Adrenal gland (tissue), 12 donors: ENCODE data around the gene BTBD7. TPM values are rescaled to one million over a fixed set of nuclear protein-coding genes. Genes with fewer than 3 reads are reported as not detected.

Experiments
- DNase-seq, 7 donors: peaks; one replicate each; pipeline ENCODE4 v3.0.0-alpha.2; 2019 to 2020
- H3K27ac ChIP-seq, 5 donors: fragments of 200-600 bp; sonication (generic) in 4 of 5; 1 replicate in 3 of 5; 2 replicates in 2 of 5; pipeline versions ENCODE4 v1.5.1 to v1.8.0; 2016 to 2020; ENCODE audit warnings: mild to moderate bottlenecking in 1 of 5
- H3K27me3 ChIP-seq: fragments of 200-600 bp; 2 replicates; pipeline ENCODE4 v1.8.0; 2021
- H3K36me3 ChIP-seq, 2 donors: fragments of 200-600 bp; replicated peaks in 1 of 2; 1 replicate in 1 of 2; 2 replicates in 1 of 2; pipeline versions ENCODE4 v1.5.1 to v1.8.0; 2018 to 2022
- H3K4me1 ChIP-seq, 2 donors: fragments of 200-600 bp; replicated peaks in 1 of 2; 1 replicate in 1 of 2; 2 replicates in 1 of 2; pipeline versions ENCODE4 v1.5.1 to v1.8.0; 2018 to 2021
- H3K4me3 ChIP-seq, 4 donors: fragments of 200-600 bp; sonication (generic) in 3 of 4; one replicate each; pipeline ENCODE4 v1.5.1; 2016 to 2018
- H3K9me3 ChIP-seq, 3 donors: fragments of 200-600 bp; sonication (generic) in 1 of 3; replicated peaks in 1 of 3; 1 replicate in 2 of 3; 2 replicates in 1 of 3; pipeline versions ENCODE4 v1.5.1 to v1.8.0; 2016 to 2021
- POLR2A ChIP-seq, 2 donors: fragments of 450-650 bp; IDR thresholded peaks; one replicate each; pipeline ENCODE4 v1.6.1; 2017; ENCODE audit warnings: antibody characterized with exemption in 2 of 2, mild to moderate bottlenecking in 2 of 2, moderate library complexity in 1 of 2
- WGBS, 4 donors: extraction: QIAGEN DNeasy Blood & Tissue Kit in 2 of 4; methylation state at CpG; one replicate each; pipeline versions ENCODE4 v1.1.5 to v1.1.7; 2013 to 2017; 5-methylcytosine and 5-hydroxymethylcytosine counted together
- intact Hi-C, 2 donors: fragments of 100-400 bp; cut with DNase I; formaldehyde crosslinking; loops; one replicate each; pipeline versions ENCODE4 v1.14.1 to v1.15.0; 2022 to 2023
- polyA plus RNA-seq, 3 donors: library from polyadenylated mRNA; stranded (reverse); fragments of 200-250 nt in 2 of 3; fragments of 350-450 nt in 1 of 3; fragmentation: Illumina TruSeq in 1 of 3; extraction: RNeasy Lipid Tissue Mini Kit (QIAGEN cat#74804) in 1 of 3; gene quantifications; one replicate each; pipeline ENCODE4 v1.2.3, GENCODE V29; 2013 to 2014
- total RNA-seq, 9 donors: library from RNA; depleted of rRNA in 4 of 9; stranded (reverse); fragments of >200 nt in 4 of 9; fragments of 120-200 nt in 1 of 9; fragmentation: NEBNext Ultra II Directional in 1 of 9; extraction: Animal tissue kit (Norgen Biotek cat#: 25700) in 1 of 9; gene quantifications; one replicate each; pipeline versions ENCODE4 v1.1.0 to v1.2.4, GENCODE V29; 2013 to 2023
- TF ChIP-seq, protein P1 (sequence below), 6 experiments: fragments of 450-650 bp in 4 of 6; fragments of 200-600 bp in 2 of 6; sonication (generic) in 1 of 6; IDR thresholded peaks; 1 replicate in 5 of 6; 2 replicates in 1 of 6; pipeline versions ENCODE4 v1.5.1 to v1.8.0; 2016 to 2021; ENCODE audit warnings: antibody characterized with exemption in 6 of 6, mild to moderate bottlenecking in 2 of 6, moderate library complexity in 1 of 6
- donor health status: healthy with polysubstance abuse.
- donor health status: Bipolar disorder and iron deficiency.
- donor health status: DM: yes; HTN: yes; CAD: no.
- donor health status: DM: no; HTN: no; CAD: no.
- donor health status: DM: no; HTN: no; CAD: no.
- donor health status: DM: yes; HTN: yes; CAD: no.

The BTBD7 gene
- total and polyA plus RNA-seq, 12 donors = 7.4 to 41.0 (median 17.4) TPM

DNA sequence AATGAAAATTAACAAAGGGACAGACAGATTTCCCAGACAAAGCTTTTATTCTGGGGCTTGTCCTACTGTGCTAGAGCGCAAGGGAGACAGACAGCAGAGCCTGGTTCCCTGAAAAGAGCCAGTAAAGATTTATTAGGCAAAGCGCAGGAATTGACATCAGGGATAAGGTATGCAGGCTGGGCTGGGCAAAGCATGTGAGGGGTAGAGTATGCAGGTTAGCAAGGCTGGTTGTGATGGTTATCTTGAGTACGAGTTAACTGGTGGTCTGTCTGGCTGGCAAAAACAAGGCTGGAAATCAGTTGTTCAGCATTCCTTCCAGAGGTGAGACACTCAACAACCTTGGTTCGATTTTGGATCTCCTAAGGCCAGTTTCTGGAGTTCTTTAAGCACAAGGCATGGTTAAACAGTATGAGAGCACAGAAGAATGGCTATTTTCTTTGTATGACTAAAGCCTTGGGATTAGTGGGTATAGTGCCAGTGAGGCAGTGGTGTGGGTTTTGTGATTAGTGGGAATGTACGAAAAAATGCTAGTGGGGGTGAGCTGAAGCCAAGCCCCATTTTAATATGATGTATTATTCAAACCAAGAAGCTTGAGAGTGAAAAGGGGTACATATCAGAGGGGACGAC lies 30.9 kb downstream of the BTBD7 start:
- DNase-seq = no peak
- TF ChIP-seq, protein P1, sequence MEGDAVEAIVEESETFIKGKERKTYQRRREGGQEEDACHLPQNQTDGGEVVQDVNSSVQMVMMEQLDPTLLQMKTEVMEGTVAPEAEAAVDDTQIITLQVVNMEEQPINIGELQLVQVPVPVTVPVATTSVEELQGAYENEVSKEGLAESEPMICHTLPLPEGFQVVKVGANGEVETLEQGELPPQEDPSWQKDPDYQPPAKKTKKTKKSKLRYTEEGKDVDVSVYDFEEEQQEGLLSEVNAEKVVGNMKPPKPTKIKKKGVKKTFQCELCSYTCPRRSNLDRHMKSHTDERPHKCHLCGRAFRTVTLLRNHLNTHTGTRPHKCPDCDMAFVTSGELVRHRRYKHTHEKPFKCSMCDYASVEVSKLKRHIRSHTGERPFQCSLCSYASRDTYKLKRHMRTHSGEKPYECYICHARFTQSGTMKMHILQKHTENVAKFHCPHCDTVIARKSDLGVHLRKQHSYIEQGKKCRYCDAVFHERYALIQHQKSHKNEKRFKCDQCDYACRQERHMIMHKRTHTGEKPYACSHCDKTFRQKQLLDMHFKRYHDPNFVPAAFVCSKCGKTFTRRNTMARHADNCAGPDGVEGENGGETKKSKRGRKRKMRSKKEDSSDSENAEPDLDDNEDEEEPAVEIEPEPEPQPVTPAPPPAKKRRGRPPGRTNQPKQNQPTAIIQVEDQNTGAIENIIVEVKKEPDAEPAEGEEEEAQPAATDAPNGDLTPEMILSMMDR (IDR thresholded peaks at IDR 0.05) = no peak
- no peak for TF ChIP-seq POLR2A (IDR thresholded peaks at IDR 0.05)
- no peak overlapping the region for H3K4me3 ChIP-seq
- H3K27me3 ChIP-seq = no peaks in the 10 kb centered on the region
- intact Hi-C loops = no loop called here
- peaks cover 12 to 49% of the 10 kb centered on the region in 2 donors for H3K4me1 ChIP-seq
- H3K27ac ChIP-seq = no peak overlapping the region
- no peaks in the 10 kb centered on the region for H3K36me3 ChIP-seq
- WGBS, 4 donors = 89 to 90% (median 89%) methylated on average over 6 of the region's 6 CpGs
- no peaks in the 10 kb centered on the region for H3K9me3 ChIP-seq

DNA sequence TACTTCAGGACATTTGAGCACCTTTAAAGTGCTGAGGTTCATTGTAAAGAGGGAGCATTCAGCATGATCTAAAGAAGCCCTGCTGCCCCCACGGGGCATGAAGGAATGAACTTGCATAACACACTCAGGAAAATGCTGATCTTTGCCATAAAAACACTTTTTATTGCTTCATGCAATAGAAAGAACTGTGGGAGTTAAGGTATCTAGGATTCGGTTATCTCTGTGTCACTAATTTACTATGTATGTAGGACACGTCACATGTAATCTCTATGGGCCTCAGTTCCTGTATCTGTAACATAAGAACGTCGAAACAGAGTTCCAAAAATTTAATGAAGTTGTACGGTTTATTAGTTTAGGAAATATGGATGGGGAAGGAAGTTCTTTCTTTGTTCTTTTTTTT lies 33.0 kb downstream of the BTBD7 start:
- Histone ChIP-seq H3K9me3 (no peaks in the 10 kb centered on the region), H3K36me3 (no peaks in the 10 kb centered on the region), H3K4me1 (peaks cover 12 to 38% of the 10 kb centered on the region in 2 donors), H3K4me3 (no peak overlapping the region), H3K27ac (peak overlapping the region in 1 of 5 donors; percentile 5), H3K27me3 (no peaks in the 10 kb centered on the region)
- intact Hi-C loops = no loop called here
- 66 to 74% (median 69%) methylated on average over 6 of the region's 6 CpGs for WGBS, 4 donors
- TF ChIP-seq, protein P1 (IDR thresholded peaks at IDR 0.05) = no peak
- TF ChIP-seq POLR2A (IDR thresholded peaks at IDR 0.05) = no peak
- DNase-seq = no peak

DNA sequence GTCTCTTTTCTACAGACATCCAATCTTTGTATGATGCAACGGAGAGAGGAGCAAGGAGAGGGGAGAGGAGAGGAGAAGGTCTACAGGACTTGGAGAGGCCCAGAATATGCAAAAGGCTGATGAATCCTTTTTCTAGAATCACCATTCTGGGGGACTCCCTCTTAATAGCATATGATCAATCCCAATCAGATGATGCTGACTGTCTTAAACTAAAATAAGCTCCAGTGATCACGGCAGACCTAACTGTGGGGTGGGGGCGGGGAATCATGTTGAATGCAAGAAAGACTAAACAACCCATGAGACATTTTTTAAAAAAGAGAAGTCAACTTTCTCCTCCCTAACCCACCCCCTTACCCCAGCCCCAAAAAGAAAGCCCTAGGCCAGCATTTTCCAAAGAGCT lies 33.4 kb downstream of the BTBD7 start:
- no peaks in the 10 kb centered on the region for H3K9me3 ChIP-seq
- DNase-seq = no peak
- intact Hi-C loops = no loop called here
- peak overlapping the region in 1 of 5 donors; percentile 5 for H3K27ac ChIP-seq
- H3K4me1 ChIP-seq = peaks cover 12 to 34% of the 10 kb centered on the region in 2 donors
- H3K36me3 ChIP-seq = no peaks in the 10 kb centered on the region
- WGBS, 4 donors = 85 to 93% (median 89%) methylated on average over 3 of the region's 3 CpGs
- no peak overlapping the region for H3K4me3 ChIP-seq
- TF ChIP-seq, protein P1 (IDR thresholded peaks at IDR 0.05) = no peak
- no peak for TF ChIP-seq POLR2A (IDR thresholded peaks at IDR 0.05)
- H3K27me3 ChIP-seq = no peaks in the 10 kb centered on the region

DNA sequence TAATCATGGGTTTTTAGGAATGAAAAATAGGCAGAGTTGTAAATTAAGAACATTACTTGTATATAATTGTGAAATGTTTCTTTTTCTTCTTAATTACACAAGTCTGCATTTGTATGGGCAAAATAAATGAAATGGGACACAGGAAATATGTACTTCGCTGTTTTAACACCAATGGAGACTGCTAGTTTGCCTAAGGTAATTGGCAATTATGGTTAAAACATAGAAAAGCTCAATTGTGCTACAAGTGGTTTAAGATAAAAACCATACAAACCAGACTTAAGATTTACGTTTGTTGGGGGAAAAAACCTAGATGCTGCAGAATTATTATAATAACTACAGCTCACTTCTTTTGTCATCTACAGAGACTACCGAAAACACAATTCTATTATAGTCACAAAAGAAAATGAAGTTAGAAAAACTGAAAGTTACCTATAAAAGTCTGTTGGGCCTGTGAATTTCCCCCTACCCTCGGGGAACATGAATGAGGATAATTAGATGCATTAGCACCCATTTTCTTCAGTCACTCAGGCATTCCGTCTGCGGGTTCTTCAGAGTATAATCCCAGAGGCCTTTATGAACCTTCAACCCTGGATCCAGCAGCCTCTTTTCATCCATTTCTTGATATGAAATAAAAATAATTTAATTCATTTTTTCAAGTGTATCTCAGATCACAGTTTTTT lies 37.2 kb downstream of the BTBD7 start:
- no peak for TF ChIP-seq POLR2A (IDR thresholded peaks at IDR 0.05)
- TF ChIP-seq, protein P1 (IDR thresholded peaks at IDR 0.05) = no peak
- intact Hi-C loops = no loop called here

More for the DNA sequence above, 37.2 kb downstream of the BTBD7 start:
- WGBS, 4 donors = 84 to 96% (median 91%) methylated on average over 6 of the region's 6 CpGs
- DNase-seq = no peak
- no peaks in the 10 kb centered on the region for H3K27me3 ChIP-seq
- no peak overlapping the region for H3K4me3 ChIP-seq
- no peaks in the 10 kb centered on the region for H3K9me3 ChIP-seq
- no peaks in the 10 kb centered on the region for H3K36me3 ChIP-seq
- no peak overlapping the region for H3K27ac ChIP-seq
- peaks cover 0 to 20% of the 10 kb centered on the region in 2 donors for H3K4me1 ChIP-seq
